ENCODE results near the gene SPDYE6. TPM values are rescaled to one million over a fixed set of nuclear protein-coding genes. Genes with fewer than 3 reads are reported as not detected.
A peak's percentile ranks its signal among the peaks of the same experiment; 100 is the strongest.
"Not testable (repeated sequence)": the region's sequence is repeated elsewhere in the genome, so short reads cannot be mapped to it uniquely, and the experiment has no call there.

SPDYE6 gene
- polyA plus RNA-seq, 4 donors, result 0.16 to 2.4 (median 2.0) TPM; not detected in 1

GRCh38 chr7:102364394-102364886 lies 8.2 kb upstream of the SPDYE6 start:
- DNase-seq (ENCODE audit: low read depth in 4 of 4, low spot score in 3 of 4), result not testable (repeated sequence)

GRCh38 chr7:102363549-102364393 lies 7.5 kb upstream of the SPDYE6 start:
- peak; percentile 83 to 94 (median 90) for DNase-seq (ENCODE audit: low read depth in 4 of 4, low spot score in 3 of 4)

- DNase-seq (ENCODE audit: low read depth in 4 of 4, low spot score in 3 of 4), result not testable (repeated sequence)
Observed at GRCh38 chr7:102346983-102347382, 9.3 kb downstream of the SPDYE6 start.

- DNase-seq (ENCODE audit: low read depth in 4 of 4, low spot score in 3 of 4), result not testable (repeated sequence)
Observed at GRCh38 chr7:102340599-102341368, 15.5 kb downstream of the SPDYE6 start.

- not testable (repeated sequence) for DNase-seq (ENCODE audit: low read depth in 4 of 4, low spot score in 3 of 4)
Observed at GRCh38 chr7:102337420-102337819, 18.8 kb downstream of the SPDYE6 start.

- not testable (repeated sequence) for DNase-seq (ENCODE audit: low read depth in 4 of 4, low spot score in 3 of 4)
Observed at GRCh38 chr7:102337002-102337401, 19.2 kb downstream of the SPDYE6 start.

GRCh38 chr7:102335574-102335973 lies 20.7 kb downstream of the SPDYE6 start:
- DNase-seq (ENCODE audit: low read depth in 4 of 4, low spot score in 3 of 4), result not testable (repeated sequence)

GRCh38 chr7:102330666-102331460 lies 25.4 kb downstream of the SPDYE6 start:
- DNase-seq (ENCODE audit: low read depth in 4 of 4, low spot score in 3 of 4), result not testable (repeated sequence)

- DNase-seq (ENCODE audit: low read depth in 4 of 4, low spot score in 3 of 4), result not testable (repeated sequence)
Observed at GRCh38 chr7:102329366-102329765, 26.9 kb downstream of the SPDYE6 start.

- not testable (repeated sequence) for DNase-seq (ENCODE audit: low read depth in 4 of 4, low spot score in 3 of 4)
Observed at GRCh38 chr7:102328863-102329262, 27.4 kb downstream of the SPDYE6 start.

- DNase-seq (ENCODE audit: low read depth in 4 of 4, low spot score in 3 of 4), result not testable (repeated sequence)
Observed at GRCh38 chr7:102327183-102327582, 29.1 kb downstream of the SPDYE6 start.

GRCh38 chr7:102326157-102326889 lies 29.9 kb downstream of the SPDYE6 start:
- no peak for DNase-seq (ENCODE audit: low read depth in 4 of 4, low spot score in 3 of 4)

- not testable (repeated sequence) for DNase-seq (ENCODE audit: low read depth in 4 of 4, low spot score in 3 of 4)
Observed at GRCh38 chr7:102325106-102325505, 31.1 kb downstream of the SPDYE6 start.

GRCh38 chr7:102323914-102324195 lies 32.4 kb downstream of the SPDYE6 start:
- DNase-seq (ENCODE audit: low read depth in 4 of 4, low spot score in 3 of 4), result no peak

GRCh38 chr7:102322202-102322715 lies 34.0 kb downstream of the SPDYE6 start:
- DNase-seq (ENCODE audit: low read depth in 4 of 4, low spot score in 3 of 4), result no peak

GRCh38 chr7:102321351-102322201 lies 34.7 kb downstream of the SPDYE6 start:
- no peak for DNase-seq (ENCODE audit: low read depth in 4 of 4, low spot score in 3 of 4)

GRCh38 chr7:102320601-102321350 lies 35.5 kb downstream of the SPDYE6 start:
- DNase-seq (ENCODE audit: low read depth in 4 of 4, low spot score in 3 of 4), result no peak

- DNase-seq (ENCODE audit: low read depth in 4 of 4, low spot score in 3 of 4), result no peak
Observed at GRCh38 chr7:102320181-102320580, 36.1 kb downstream of the SPDYE6 start.

Data from left renal pelvis (tissue), 4 donors.